K562 (cell line): Measurements from ENCODE around the gene HMGB2. TPM values are rescaled to one million over a fixed set of nuclear protein-coding genes. Genes with fewer than 3 reads are reported as not detected.

Experiments
- ASH1L ChIP-seq: fragments of 450-650 bp; IDR thresholded peaks from 2 replicates; pipeline ENCODE4 v1.6.1; 2018; ENCODE audit warnings: borderline replicate concordance, mild to moderate bottlenecking, low read depth; ENCODE audit not compliant: partially characterized antibody
- CREB3L1 ChIP-seq: fragments of 450-650 bp; IDR thresholded peaks from 2 replicates; pipeline ENCODE4 v1.6.1; 2014; ENCODE audit warnings: low read depth, mild to moderate bottlenecking, moderate library complexity, borderline replicate concordance
- CREM ChIP-seq: IDR thresholded peaks from 2 replicates; pipeline ENCODE4 v1.6.1; 2014; ENCODE audit warnings: antibody characterized with exemption, low read depth
- CTBP1 ChIP-seq: fragments of 450-650 bp; IDR thresholded peaks from 2 replicates; pipeline ENCODE4 v1.6.1; 2016; ENCODE audit warnings: borderline replicate concordance
- EGR1 ChIP-seq: fragments of 450-650 bp; conservative IDR thresholded peaks from 2 replicates; pipeline ENCODE4 v1.6.1; 2017; ENCODE audit warnings: mild to moderate bottlenecking
- HCFC1 ChIP-seq: IDR thresholded peaks from 2 replicates; pipeline ENCODE4 v1.6.1; 2012; ENCODE audit warnings: low read depth, low read length, improper control_type of control experiment
- HDAC1 ChIP-seq, 2 experiments: fragments of 450-650 bp; IDR thresholded peaks; 2 replicates each; pipeline ENCODE4 v1.6.1; 2016 to 2017; ENCODE audit warnings: inconsistent platforms in 1 of 2, mild to moderate bottlenecking in 1 of 2, moderate library complexity in 1 of 2
- HNRNPLL ChIP-seq: fragments of 200-400 bp; formaldehyde crosslinking; IDR thresholded peaks from 2 replicates; pipeline ENCODE4 v1.6.1; 2017; ENCODE audit warnings: low read length, low read depth, mild to moderate bottlenecking; ENCODE audit not compliant: poor library complexity, severe bottlenecking
- KDM5B ChIP-seq: fragments of 200-600 bp; sonication (generic); IDR thresholded peaks from 2 replicates; pipeline ENCODE4 v1.6.1; 2012; ENCODE audit warnings: low read depth, mild to moderate bottlenecking, moderate library complexity, low read length, control low read depth, inconsistent platforms; ENCODE audit not compliant: insufficient replicate concordance
- L3MBTL2 ChIP-seq: fragments of 450-650 bp; IDR thresholded peaks from 2 replicates; pipeline ENCODE4 v1.6.1; 2016; ENCODE audit warnings: mild to moderate bottlenecking, moderate library complexity
- LARP7 ChIP-seq: fragments of 450-650 bp; IDR thresholded peaks from 2 replicates; pipeline ENCODE4 v1.6.1; 2016
- MXI1 ChIP-seq: IDR thresholded peaks from 2 replicates; pipeline ENCODE4 v1.6.1; 2011; ENCODE audit warnings: low read depth, mild to moderate bottlenecking, improper control_type of control experiment, low read length
- NR2C2 ChIP-seq, 2 experiments: fragments of 200-800 bp in 1 of 2; sonication (Bioruptor generic) in 1 of 2; sonication (generic) in 1 of 2; formaldehyde crosslinking in 1 of 2; IDR thresholded peaks; 2 replicates each; pipeline versions ENCODE4 v1.6.1 to v1.8.0; 2016 to 2022; ENCODE audit warnings: mild to moderate bottlenecking in 1 of 2, missing compliant biosample characterization in 1 of 2, missing genetic modification characterization in 1 of 2, missing genetic modification reagents in 1 of 2
- PHF8 ChIP-seq: fragments of 200-600 bp; sonication (generic); IDR thresholded peaks from 2 replicates; pipeline ENCODE4 v1.6.1; 2012; ENCODE audit warnings: mixed run types, mild to moderate bottlenecking, inconsistent platforms, low read length, moderate library complexity, borderline replicate concordance
- SAP30 ChIP-seq: fragments of 200-600 bp; sonication (generic); IDR thresholded peaks from 2 replicates; pipeline ENCODE4 v1.6.1; 2012; ENCODE audit warnings: borderline replicate concordance, low read depth, mild to moderate bottlenecking, moderate library complexity, low read length, control low read depth, inconsistent platforms; ENCODE audit not compliant: insufficient read depth, poor library complexity, severe bottlenecking
- SIN3B ChIP-seq: fragments of 450-650 bp; IDR thresholded peaks from 2 replicates; pipeline ENCODE4 v1.6.1; 2017; ENCODE audit warnings: low read depth, mild to moderate bottlenecking, moderate library complexity
- SRF ChIP-seq, 2 experiments: fragments of 250-450, 450-650 bp in 1 of 2; sonication (Bioruptor Pico) in 1 of 2; sonication (generic) in 1 of 2; formaldehyde crosslinking; IDR thresholded peaks; 2 replicates each; pipeline versions ENCODE4 v1.5.0 to v1.5.1; 2020 to 2022; ENCODE audit warnings: mild to moderate bottlenecking in 1 of 2, missing genetic modification reagents in 1 of 2
- TAF1 ChIP-seq: IDR thresholded peaks from 2 replicates; pipeline ENCODE4 v1.6.1; 2011; ENCODE audit warnings: mild to moderate bottlenecking, low read length, moderate library complexity; ENCODE audit not compliant: insufficient read depth, control insufficient read depth, severe bottlenecking; ENCODE audit errors: extremely low read depth
- YY1 ChIP-seq, 3 experiments: IDR thresholded peaks; 2 replicates each; pipeline ENCODE4 v1.6.1; 2011; ENCODE audit warnings: low read length in 2 of 3, mild to moderate bottlenecking in 2 of 3, moderate library complexity in 2 of 3, borderline replicate concordance in 1 of 3, control low read depth in 1 of 3, low read depth in 1 of 3; ENCODE audit not compliant: insufficient read depth in 3 of 3, insufficient replicate concordance in 2 of 3, control insufficient read depth in 1 of 3, insufficient read length in 1 of 3; ENCODE audit errors: extremely low read depth in 1 of 3
- ZNF12 ChIP-seq: sonication (generic); formaldehyde crosslinking; IDR thresholded peaks from 2 replicates; pipeline ENCODE4 v1.4.0; 2020; ENCODE audit warnings: mild to moderate bottlenecking, missing genetic modification reagents
- polyA plus RNA-seq, 8 experiments: library from polyadenylated mRNA; depleted of rRNA in 4 of 8; stranded (reverse) in 5 of 8; unstranded in 3 of 8; fragments of >200 nt; fragmentation: Nextera tagmentation in 2 of 8; fragmentation: Illumina TruSeq in 1 of 8; extraction: Ambion mirVana in 2 of 8; extraction: Trizol in 1 of 8; gene quantifications; 2 replicates each; pipeline versions ENCODE4 v1.2.1 to v1.2.3, GENCODE V29; 2011 to 2014; ENCODE audit warnings: inconsistent platforms in 1 of 8, missing spikeins in 1 of 8
- total RNA-seq, 7 experiments: library from RNA; depleted of rRNA in 6 of 7; stranded (reverse); fragments of >200 nt in 6 of 7; fragmentation: Illumina TruSeq in 2 of 7; extraction: Trizol in 2 of 7; gene quantifications; 2 replicates each; pipeline versions ENCODE4 v1.2.1 to v1.2.3, GENCODE V29; 2011 to 2021; ENCODE audit warnings: low replicate concordance in 1 of 7
- TF ChIP-seq, protein P1 (sequence below): fragments of 450-650 bp; IDR thresholded peaks from 2 replicates; pipeline ENCODE4 v1.6.1; 2016

HMGB2 gene
- total and polyA plus RNA-seq, 9 of the 15 experiments (the other 6 are each of a cell fraction or from before 2014, with no cell fraction given), result 309 to 822 (median 626) TPM

DNA sequence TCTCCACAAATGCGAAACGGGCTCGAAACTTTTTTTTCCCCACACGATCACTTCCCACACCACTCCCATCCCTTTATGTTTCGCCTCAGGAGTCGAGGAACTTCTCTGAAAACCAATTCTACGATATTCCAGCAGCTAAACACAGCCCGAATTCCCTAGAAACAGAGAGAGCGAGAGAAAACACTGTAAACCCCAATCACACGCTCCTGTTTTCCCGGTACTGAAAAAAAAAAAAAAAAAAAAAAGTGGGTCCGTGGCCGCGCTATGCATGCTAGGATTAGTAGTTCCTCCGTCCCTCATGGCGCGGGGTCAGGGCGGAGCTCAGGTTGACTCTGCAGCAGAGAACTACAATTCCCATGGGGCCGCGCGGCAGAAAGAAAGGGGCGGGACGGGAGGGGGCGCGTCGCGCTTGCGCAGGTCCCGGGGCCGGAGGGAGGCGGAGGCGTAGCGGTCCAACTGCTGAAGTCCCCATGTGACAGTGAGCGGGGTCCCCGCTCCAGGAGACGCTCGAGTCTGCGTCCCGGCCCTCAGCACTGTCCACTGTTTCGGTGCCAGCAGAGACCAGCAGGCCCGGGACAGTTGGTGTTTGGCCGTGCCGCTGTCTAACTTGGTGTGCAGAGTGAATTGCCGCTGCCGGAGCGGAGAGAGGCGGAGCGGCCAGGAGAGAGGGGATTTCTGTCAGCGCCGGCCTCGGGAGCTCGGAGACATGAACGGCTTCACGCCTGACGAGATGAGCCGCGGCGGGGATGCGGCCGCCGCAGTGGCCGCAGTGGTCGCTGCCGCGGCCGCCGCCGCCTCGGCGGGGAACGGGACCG is 36.5 kb upstream of the HMGB2 start, which contains the start of gene SAP30 (continued):
- TF ChIP-seq CREM (peak; percentile 78), HCFC1 (peak; percentile 93), CREB3L1 (peak; percentile 60; the same call in 1 of the 2 replicates), MXI1 (peak; percentile 81), SAP30 (peak; percentile 93), EGR1 (peak; percentile 88), SIN3B (0 out of 2 replicates have a peak, but pooled peaks have one; percentile 32), HDAC1 (IDR thresholded peaks at IDR 0.05) (peak in 1 of 2 experiments; percentile 96; a peak in 2 of 4 replicates), NR2C2 (CRISPR knock-in tag; IDR thresholded peaks at IDR 0.05) (no peak), NR2C2 (tag; IDR thresholded peaks at IDR 0.05) (peak; percentile 92), PHF8 (peak; percentile 82), L3MBTL2 (peak; percentile 63), SRF (CRISPR knock-in tag; IDR thresholded peaks at IDR 0.05) (peak in 1 of 2 experiments; percentile 69; a peak in 1 of 4 replicates), ASH1L (no peak), HNRNPLL (peak; percentile 56), CTBP1 (peak; percentile 61; the same call in 1 of the 2 replicates), YY1 (IDR thresholded peaks at IDR 0.05; ENCODE audit: borderline replicate concordance in 1 of 3, control insufficient read depth in 1 of 3, extremely low read depth in 1 of 3, insufficient read depth in 3 of 3, insufficient read length in 1 of 3, insufficient replicate concordance in 2 of 3, low read depth in 1 of 3, low read length in 2 of 3) (peak; percentile 21 to 88 (median 83)), KDM5B (peak; percentile 98), TAF1 (peak; percentile 66), ZNF12 (no peak), LARP7 (0 out of 2 replicates have a peak, but pooled peaks have one; percentile 38)
- TF ChIP-seq, protein P1, sequence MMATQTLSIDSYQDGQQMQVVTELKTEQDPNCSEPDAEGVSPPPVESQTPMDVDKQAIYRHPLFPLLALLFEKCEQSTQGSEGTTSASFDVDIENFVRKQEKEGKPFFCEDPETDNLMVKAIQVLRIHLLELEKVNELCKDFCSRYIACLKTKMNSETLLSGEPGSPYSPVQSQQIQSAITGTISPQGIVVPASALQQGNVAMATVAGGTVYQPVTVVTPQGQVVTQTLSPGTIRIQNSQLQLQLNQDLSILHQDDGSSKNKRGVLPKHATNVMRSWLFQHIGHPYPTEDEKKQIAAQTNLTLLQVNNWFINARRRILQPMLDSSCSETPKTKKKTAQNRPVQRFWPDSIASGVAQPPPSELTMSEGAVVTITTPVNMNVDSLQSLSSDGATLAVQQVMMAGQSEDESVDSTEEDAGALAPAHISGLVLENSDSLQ, result peak; percentile 43; the same call in 1 of the 2 replicates
